GM18873 (cell line): Measurements from ENCODE around the gene SMAD3.

Experiments used
- ATAC-seq: cut with Tn5 transposase; IDR thresholded peaks from one replicate; pipeline ENCODE4 v1.9.1; 2021; ENCODE audit warnings: mild to moderate bottlenecking, moderate library complexity, moderate number of reproducible peaks; ENCODE audit not compliant: unreplicated experiment, low FRiP score

Gene SMAD3

DNA sequence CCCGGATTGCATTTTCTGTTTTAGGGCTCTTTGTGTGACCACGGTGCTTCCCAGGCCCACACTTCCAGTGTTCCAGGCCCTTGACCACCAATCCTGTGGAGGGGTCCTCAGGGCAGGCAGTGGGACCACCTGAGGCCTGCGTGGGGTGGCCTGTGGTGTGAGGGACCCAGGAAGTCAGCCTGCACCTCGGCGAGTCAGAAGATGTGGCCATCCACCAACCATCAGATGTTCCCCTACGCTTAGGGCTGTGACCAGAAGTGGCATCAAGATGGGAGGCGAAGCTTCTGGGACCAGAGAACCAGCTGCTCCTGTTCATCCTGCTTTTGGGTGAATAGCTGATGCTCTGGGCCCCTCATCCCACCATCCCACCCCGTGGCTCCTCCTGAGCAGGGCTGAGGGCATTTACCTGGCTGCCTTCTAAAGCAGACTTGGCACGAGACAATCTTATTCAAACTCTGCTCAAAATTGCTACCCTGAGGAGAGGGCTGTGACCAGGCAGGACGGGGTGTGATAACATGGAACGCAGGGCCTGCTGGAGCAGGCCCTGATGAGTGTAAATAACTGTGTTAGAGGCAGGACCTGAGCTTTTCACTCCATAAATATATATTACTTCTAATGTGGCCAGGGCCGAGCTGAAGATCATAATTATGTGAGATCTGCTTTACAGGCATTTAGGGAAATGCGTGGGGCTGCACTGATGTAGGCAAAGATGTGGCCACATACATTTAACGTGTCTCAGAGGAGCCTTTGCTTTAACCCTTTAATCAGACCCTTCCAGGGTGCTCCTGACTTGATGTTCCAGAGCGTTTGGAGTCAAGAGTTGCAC, 28.8 kb downstream of the SMAD3 start:
- ATAC-seq: no peak

- no peak for ATAC-seq
Measured at GRCh38 chr15:67095912-67096311, 30.5 kb downstream of the SMAD3 start.

- ATAC-seq: no peak
Measured at GRCh38 chr15:67096546-67097294, 31.3 kb downstream of the SMAD3 start.

- no peak for ATAC-seq
Measured at GRCh38 chr15:67097424-67097823, 32.0 kb downstream of the SMAD3 start.

GRCh38 chr15:67097930-67098740, 32.7 kb downstream of the SMAD3 start:
- no peak for ATAC-seq

DNA sequence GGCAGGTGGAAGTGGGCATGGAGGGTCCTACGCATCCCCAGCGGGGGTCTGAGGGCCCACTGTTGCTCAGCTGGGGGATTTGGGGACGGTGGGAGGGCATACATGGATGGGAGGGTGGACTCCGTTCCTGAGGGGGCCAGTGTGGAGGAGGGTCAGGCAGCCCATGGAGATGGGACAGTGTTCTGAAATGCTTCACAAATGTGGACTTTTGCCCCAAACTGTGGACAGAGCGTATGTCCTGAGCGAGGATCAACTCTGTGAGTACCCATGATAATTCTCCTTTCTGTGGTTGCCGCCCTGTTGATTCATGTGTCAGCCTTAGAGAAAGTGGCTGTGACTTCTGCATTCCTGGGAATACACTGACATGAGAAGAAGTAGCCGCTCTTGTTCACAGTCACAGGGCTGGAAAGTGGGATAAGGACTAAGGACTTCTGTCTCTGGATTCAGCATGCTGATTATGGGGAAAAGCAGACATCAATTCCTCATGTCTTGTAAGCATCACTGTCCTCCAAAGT, 33.4 kb downstream of the SMAD3 start:
- no peak for ATAC-seq

GRCh38 chr15:67100124-67100791, 34.9 kb downstream of the SMAD3 start:
- ATAC-seq: no peak

- peak; percentile 73 for ATAC-seq
Measured at GRCh38 chr15:67100801-67101581, 35.6 kb downstream of the SMAD3 start.

GRCh38 chr15:67101911-67102598, 36.7 kb downstream of the SMAD3 start:
- peak; percentile 44 for ATAC-seq

DNA sequence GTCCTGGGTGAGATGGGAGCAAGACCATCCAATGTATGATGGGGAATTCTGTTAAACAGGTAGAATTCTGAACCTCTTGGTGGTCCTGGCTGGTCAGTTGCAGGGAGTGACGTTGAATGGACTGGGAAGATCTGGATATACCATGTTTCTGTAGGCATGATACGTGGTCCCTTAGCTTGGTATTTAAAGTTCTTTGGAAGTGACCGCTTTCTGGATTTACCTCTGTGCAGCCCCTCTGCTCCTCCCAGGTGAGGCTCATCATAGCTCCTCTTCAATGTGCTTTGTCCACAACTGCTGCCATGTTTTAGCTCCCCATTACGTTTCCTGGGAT, 37.2 kb downstream of the SMAD3 start:
- no peak for ATAC-seq

DNA sequence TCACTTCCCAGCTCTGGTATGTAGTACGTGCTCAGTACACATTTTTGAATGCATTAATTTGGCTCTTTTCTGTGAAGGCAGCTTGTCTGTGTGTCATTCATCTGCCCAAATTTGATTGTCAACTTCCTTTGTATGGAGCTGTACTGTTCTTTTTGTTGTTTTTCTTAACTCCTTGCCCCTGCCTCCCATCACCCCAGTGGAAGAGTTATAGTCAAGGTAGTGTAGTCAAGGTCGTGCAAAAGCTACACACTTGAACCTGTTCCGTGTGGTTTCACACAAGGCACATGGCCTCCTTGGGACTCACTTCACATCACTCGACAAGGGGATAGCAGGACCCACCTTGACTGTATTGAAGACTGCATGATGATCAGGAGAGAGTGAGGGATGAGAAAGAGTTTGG, 37.6 kb downstream of the SMAD3 start:
- no peak for ATAC-seq

DNA sequence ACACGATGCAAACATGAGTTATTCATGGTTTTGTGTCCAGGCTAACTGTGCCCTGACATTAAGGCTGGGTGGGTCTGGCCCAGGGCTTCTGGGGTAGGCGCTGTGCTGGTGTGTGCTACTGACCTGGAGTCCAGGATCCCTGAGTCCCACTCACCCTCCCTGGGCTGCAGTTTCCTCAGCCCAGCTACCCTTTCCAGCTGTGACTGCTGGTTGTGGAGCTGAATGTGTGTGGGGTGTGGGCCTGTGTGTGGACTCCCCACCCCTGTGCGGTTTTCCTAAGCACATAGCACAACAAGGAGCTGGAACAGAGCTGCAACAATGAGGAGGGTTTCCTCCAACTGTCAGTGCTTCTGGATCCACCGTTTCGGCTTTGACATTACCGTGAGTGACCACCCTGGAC, 38.0 kb downstream of the SMAD3 start:
- no peak for ATAC-seq

DNA sequence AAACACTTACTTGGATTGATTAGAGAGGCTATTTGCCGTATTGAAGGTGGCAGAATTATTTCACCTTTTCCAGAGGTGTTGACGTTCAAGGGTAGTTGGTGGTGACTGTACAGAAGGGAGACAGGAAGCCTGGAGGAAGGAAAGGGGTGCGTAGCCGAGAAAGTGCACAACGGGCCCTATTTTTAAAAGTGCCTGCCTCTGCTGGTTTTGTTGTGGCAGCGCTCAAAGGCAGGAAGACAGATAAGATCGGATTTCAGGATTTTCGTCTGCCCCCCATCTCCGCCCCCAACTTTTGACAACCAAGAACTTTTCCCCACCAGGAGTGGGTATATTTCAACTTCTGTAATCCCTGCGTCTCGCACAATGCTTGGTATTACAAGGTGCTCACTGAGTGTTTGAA, 38.5 kb downstream of the SMAD3 start:
- no peak for ATAC-seq

DNA sequence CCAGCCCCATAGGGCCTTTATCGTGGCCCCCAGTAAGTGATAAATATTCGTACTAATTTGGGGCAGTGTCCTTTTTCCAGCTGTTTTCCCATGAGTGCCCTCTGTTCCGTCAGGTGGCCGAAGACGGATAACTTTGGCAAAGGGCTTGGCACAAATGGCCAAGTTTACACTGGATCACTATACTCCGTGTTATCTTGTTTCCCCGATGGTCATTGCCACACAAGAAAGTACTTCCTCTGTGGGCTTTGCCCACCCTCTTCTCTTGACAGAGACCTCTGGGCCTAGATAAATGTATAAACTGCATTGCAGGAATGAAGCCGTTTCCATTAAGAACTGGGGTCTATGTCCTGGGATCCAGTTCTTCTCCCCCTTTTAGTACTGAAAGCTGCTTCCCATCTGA, 39.1 kb downstream of the SMAD3 start:
- no peak for ATAC-seq

- ATAC-seq: no peak
Measured at GRCh38 chr15:67105065-67105951, 39.9 kb downstream of the SMAD3 start.

DNA sequence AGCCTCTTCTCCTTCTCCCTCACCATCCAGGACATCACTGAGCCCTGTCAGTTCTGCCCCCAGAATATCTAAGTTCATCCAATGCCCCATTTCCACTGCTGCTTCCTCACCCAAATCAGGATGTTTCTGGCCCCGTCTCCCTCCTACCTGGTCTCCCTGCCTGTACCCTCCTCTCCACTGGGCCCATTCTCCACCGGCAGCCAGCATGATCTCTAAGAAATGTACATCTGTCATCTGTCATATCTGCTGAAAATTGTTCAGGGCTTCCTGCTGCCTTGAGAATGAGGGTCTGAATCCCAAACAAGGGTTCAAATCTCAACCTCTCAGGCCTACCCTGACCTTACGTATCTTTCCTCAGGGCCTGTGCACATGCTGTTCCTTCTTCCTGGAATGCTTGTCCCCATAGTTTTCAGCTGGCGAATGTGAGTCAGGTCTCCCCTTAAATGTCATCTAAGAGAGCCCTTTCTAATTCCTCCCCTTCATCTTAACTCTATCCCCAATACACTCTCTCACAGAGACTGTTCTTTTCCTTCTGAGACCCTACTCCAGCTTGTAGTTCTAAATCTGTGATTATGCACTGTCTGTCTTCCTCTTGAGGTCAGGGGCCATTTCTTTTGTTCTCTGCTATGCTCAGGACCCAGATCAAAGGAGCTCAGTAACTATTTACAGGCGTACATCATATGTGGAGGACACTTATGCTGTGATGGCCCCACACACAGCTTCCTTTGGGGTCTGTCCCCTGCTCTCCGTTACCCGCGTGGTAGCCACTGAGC, 40.8 kb downstream of the SMAD3 start:
- no peak for ATAC-seq

GRCh38 chr15:67106764-67107013, 41.3 kb downstream of the SMAD3 start:
- no peak for ATAC-seq
